Parathyroid adenoma (tissue), 2 donors: Measurements from ENCODE around the gene CTH.
A peak's percentile ranks its signal among the peaks of the same experiment; 100 is the strongest.

ENCODE experiments used
- H2AFZ ChIP-seq: fragments of 300-600 bp; sonication (generic); one replicate; pipeline ENCODE4 v1.7.0; 2017; ENCODE audit warnings: antibody characterized with exemption, mild to moderate bottlenecking
- H3K27ac ChIP-seq: fragments of 300-600 bp; sonication (generic); one replicate; pipeline ENCODE4 v1.7.0; 2017
- H3K27me3 ChIP-seq: fragments of 300-600 bp; sonication (generic); one replicate; pipeline ENCODE4 v1.7.0; 2017; ENCODE audit warnings: low read length; ENCODE audit not compliant: control insufficient read depth, insufficient read depth
- H3K36me3 ChIP-seq: fragments of 300-600 bp; sonication (generic); one replicate; pipeline ENCODE4 v1.7.0; 2017; ENCODE audit warnings: low read length; ENCODE audit not compliant: control insufficient read depth, insufficient read depth
- H3K4me1 ChIP-seq: fragments of 300-600 bp; sonication (generic); one replicate; pipeline ENCODE4 v1.7.0; 2017; ENCODE audit warnings: control low read depth
- H3K4me2 ChIP-seq: fragments of 300-600 bp; sonication (generic); one replicate; pipeline ENCODE4 v1.7.0; 2017; ENCODE audit warnings: low read length
- H3K4me3 ChIP-seq: fragments of 300-600 bp; sonication (generic); one replicate; pipeline ENCODE4 v1.7.0; 2017; ENCODE audit warnings: low read depth, low read length
- H3K79me2 ChIP-seq: fragments of 300-600 bp; sonication (generic); one replicate; pipeline ENCODE4 v1.7.0; 2017; ENCODE audit warnings: control low read depth
- H3K9ac ChIP-seq: fragments of 300-600 bp; sonication (generic); one replicate; pipeline ENCODE4 v1.7.0; 2017; ENCODE audit warnings: mild to moderate bottlenecking
- H3K9me3 ChIP-seq: fragments of 300-600 bp; sonication (generic); one replicate; pipeline ENCODE4 v1.7.0; 2017; ENCODE audit warnings: low read length; ENCODE audit not compliant: control insufficient read depth
- TF ChIP-seq, protein P1 (sequence below): fragments of 300-600 bp; sonication (generic); IDR thresholded peaks from one replicate; pipeline ENCODE4 v1.7.0; 2017; ENCODE audit warnings: antibody characterized with exemption, mild to moderate bottlenecking
- donor health status: primary hyperparathyroidism.

CTH gene

DNA sequence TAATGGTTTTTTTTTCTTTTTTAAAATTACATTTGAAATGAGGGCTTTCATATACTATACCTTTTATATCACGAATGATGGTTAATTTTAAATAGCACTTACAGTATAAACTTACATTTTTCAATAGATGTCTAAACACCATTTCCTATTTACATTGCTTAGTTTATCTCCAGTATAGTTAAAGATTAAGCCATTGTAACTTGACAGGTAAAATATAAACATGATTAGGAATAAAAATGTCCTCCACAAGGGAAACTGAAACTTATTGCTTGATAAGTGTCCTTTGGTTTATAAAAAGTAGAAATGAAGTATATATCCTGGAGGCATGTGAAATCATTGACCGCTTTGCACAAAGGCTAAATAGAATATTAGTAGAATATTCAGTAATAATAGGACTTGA lies 20.2 kb downstream of the CTH start:
- H3K79me2 ChIP-seq: no peaks in the 10 kb centered on the region
- H3K4me3 ChIP-seq: no peak overlapping the region
- H3K9ac ChIP-seq: no peak overlapping the region
- H3K9me3 ChIP-seq: no peaks in the 10 kb centered on the region
- no peak overlapping the region for H3K27ac ChIP-seq
- TF ChIP-seq, protein P1, sequence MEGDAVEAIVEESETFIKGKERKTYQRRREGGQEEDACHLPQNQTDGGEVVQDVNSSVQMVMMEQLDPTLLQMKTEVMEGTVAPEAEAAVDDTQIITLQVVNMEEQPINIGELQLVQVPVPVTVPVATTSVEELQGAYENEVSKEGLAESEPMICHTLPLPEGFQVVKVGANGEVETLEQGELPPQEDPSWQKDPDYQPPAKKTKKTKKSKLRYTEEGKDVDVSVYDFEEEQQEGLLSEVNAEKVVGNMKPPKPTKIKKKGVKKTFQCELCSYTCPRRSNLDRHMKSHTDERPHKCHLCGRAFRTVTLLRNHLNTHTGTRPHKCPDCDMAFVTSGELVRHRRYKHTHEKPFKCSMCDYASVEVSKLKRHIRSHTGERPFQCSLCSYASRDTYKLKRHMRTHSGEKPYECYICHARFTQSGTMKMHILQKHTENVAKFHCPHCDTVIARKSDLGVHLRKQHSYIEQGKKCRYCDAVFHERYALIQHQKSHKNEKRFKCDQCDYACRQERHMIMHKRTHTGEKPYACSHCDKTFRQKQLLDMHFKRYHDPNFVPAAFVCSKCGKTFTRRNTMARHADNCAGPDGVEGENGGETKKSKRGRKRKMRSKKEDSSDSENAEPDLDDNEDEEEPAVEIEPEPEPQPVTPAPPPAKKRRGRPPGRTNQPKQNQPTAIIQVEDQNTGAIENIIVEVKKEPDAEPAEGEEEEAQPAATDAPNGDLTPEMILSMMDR: no peak
- H2AFZ ChIP-seq: no peak overlapping the region
- no peaks in the 10 kb centered on the region for H3K27me3 ChIP-seq
- no peak overlapping the region for H3K4me2 ChIP-seq
- no peaks in the 10 kb centered on the region for H3K4me1 ChIP-seq
- no peaks in the 10 kb centered on the region for H3K36me3 ChIP-seq

DNA sequence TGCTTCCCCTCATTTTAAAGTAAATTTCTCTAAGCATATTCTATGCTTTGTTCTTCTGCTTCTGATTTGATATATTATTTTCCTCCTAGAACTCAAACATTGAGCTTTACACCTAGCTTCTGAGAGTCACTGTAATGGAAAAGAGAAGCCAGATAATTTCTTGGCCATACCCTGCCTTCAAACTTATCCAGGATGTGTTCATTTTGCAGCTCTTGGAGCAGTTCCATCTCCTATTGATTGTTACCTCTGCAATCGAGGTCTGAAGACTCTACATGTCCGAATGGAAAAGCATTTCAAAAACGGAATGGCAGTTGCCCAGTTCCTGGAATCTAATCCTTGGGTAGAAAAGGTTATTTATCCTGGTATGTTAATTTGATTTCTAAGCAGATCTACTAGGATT lies 20.8 kb downstream of the CTH start:
- no peak overlapping the region for H3K27ac ChIP-seq

DNA sequence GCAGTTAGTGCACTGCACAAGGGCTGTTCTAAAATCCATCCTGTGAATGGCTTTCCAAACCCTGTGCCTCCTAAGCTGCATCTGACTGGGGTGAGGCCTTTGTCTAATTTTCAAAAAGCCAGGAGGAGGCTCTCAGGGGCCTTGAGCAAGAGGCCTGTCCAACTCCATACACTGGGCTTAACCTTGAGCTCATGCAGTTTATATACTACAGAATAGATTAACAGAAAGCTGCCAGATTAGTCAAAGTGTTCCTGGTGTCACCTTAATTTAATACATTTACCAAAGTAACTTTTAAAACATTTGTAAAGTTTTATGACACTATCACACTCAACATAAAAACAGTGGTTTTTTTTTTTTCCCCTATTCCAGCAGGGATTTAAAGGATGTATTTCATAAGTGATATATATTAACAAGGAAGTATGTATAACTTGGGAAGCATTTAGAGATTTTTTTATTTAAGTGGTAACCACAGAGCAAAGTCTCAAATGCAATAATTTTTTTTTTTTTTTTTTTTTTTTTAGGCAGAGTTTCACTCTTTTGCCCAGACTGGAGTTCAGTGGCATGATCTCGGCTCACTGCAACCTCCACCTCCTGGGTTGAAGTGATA lies 23.3 kb downstream of the CTH start:
- H3K36me3 ChIP-seq: no peaks in the 10 kb centered on the region
- no peaks in the 10 kb centered on the region for H3K79me2 ChIP-seq
- H3K27me3 ChIP-seq: no peaks in the 10 kb centered on the region
- no peak overlapping the region for H3K4me2 ChIP-seq
- H3K4me3 ChIP-seq: no peak overlapping the region
- no peak overlapping the region for H3K27ac ChIP-seq
- no peaks in the 10 kb centered on the region for H3K4me1 ChIP-seq
- H3K9me3 ChIP-seq: no peaks in the 10 kb centered on the region
- TF ChIP-seq, protein P1: no peak
- no peak overlapping the region for H3K9ac ChIP-seq
- H2AFZ ChIP-seq: no peak overlapping the region

More for the DNA sequence above, 20.8 kb downstream of the CTH start:
- no peak overlapping the region for H2AFZ ChIP-seq
- no peak overlapping the region for H3K9ac ChIP-seq
- H3K4me1 ChIP-seq: no peaks in the 10 kb centered on the region
- no peaks in the 10 kb centered on the region for H3K36me3 ChIP-seq
- H3K9me3 ChIP-seq: no peaks in the 10 kb centered on the region
- TF ChIP-seq, protein P1: no peak
- no peaks in the 10 kb centered on the region for H3K79me2 ChIP-seq
- no peak overlapping the region for H3K4me3 ChIP-seq
- H3K4me2 ChIP-seq: no peak overlapping the region
- no peaks in the 10 kb centered on the region for H3K27me3 ChIP-seq

DNA sequence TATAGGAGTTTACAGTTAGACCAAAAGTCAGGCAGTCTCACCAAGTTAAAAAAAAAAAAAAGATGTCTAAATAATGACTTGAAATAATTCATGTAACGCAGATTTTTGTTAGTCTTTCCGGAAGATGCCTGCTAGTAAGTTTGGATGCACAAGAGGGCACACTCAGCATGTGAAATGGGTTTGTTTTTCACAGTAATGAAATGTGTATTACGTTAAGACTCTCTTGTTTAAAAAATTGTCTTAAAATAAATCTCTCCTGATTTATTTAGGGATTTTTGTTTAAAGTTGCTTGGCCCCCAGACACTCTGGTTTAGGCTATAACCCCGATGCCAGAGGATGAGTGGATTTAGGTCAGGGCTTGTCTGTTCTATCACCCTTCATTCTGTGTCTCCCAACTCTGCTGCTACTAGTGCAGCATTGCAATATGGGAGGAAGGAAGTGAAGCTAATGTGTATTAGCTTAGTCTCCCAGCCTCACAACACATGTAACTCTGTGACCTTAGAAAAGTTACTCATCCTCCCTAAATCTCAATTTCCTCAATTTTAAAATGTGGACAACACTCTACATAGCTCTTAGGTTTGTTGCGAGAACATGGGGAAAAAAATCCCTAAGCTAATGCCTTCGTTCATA lies 25.7 kb downstream of the CTH start:
- Histone ChIP-seq H3K27me3 (no peaks in the 10 kb centered on the region), H3K4me3 (no peak overlapping the region), H3K36me3 (no peaks in the 10 kb centered on the region), H3K4me1 (no peaks in the 10 kb centered on the region), H3K27ac (no peak overlapping the region), H3K9me3 (no peaks in the 10 kb centered on the region), H3K79me2 (no peaks in the 10 kb centered on the region), H2AFZ (no peak overlapping the region), H3K9ac (no peak overlapping the region), H3K4me2 (no peak overlapping the region)
- TF ChIP-seq, protein P1: peak; percentile 13

DNA sequence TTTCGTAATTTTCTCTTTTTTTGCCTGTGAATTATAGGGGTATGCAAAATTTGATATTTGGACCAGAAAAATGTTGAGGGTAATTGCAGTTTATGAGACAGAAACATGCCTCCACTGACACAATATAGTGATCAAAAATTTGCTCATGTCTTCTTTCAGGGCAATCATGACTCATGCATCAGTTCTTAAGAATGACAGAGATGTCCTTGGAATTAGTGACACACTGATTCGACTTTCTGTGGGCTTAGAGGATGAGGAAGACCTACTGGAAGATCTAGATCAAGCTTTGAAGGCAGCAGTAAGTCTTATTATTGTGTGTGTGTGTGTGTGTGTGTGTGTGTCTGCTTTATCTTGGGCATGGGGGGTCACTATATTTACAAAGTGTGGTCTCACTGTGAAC lies 27.5 kb downstream of the CTH start:
- H3K4me1 ChIP-seq: no peaks in the 10 kb centered on the region
- no peak overlapping the region for H3K9ac ChIP-seq
- H3K9me3 ChIP-seq: no peaks in the 10 kb centered on the region
- TF ChIP-seq, protein P1: no peak
- no peak overlapping the region for H2AFZ ChIP-seq
- H3K79me2 ChIP-seq: no peaks in the 10 kb centered on the region
- H3K27me3 ChIP-seq: no peaks in the 10 kb centered on the region
- H3K27ac ChIP-seq: no peak overlapping the region
- no peak overlapping the region for H3K4me2 ChIP-seq
- no peak overlapping the region for H3K4me3 ChIP-seq
- no peaks in the 10 kb centered on the region for H3K36me3 ChIP-seq
